DOHH2 (cell line): ENCODE data around the gene LGALS3.

Experiments
- H3F3A ChIP-seq: fragments of 200-600 bp; sonication (generic), shearing (Covaris generic); 2 replicates; pipeline ENCODE4 v1.6.0; 2016; ENCODE audit warnings: antibody characterized with exemption, mild to moderate bottlenecking; ENCODE audit not compliant: control insufficient read depth, insufficient read depth
- H3K27ac ChIP-seq: fragments of 200-600 bp; sonication (generic); 2 replicates; pipeline ENCODE4 v1.5.1; 2014; ENCODE audit warnings: low read depth, mild to moderate bottlenecking, low read length, moderate library complexity
- H3K27me3 ChIP-seq: fragments of 200-600 bp; sonication (generic); 2 replicates; pipeline ENCODE4 v1.6.1; 2014; ENCODE audit warnings: mild to moderate bottlenecking, low read length, mixed read lengths; ENCODE audit not compliant: control insufficient read depth
- H3K36me3 ChIP-seq: fragments of 200-600 bp; sonication (generic); 2 replicates; pipeline ENCODE4 v1.6.1; 2014; ENCODE audit warnings: mild to moderate bottlenecking, low read length, moderate library complexity, mixed read lengths; ENCODE audit not compliant: control insufficient read depth
- H3K4me1 ChIP-seq: fragments of 200-600 bp; sonication (generic); 2 replicates; pipeline ENCODE4 v1.6.1; 2014; ENCODE audit warnings: mild to moderate bottlenecking, low read length, mixed read lengths; ENCODE audit not compliant: control insufficient read depth
- H3K4me2 ChIP-seq: fragments of 200-600 bp; sonication (generic); 2 replicates; pipeline ENCODE4 v1.6.0; 2014; ENCODE audit warnings: mild to moderate bottlenecking, low read length, moderate library complexity
- H3K4me3 ChIP-seq: fragments of 200-600 bp; sonication (generic); 2 replicates; pipeline ENCODE4 v1.5.1; 2014; ENCODE audit warnings: mild to moderate bottlenecking, low read length, mixed read lengths
- H3K79me2 ChIP-seq: fragments of 200-600 bp; sonication (generic); 2 replicates; pipeline ENCODE4 v1.6.1; 2014; ENCODE audit warnings: mild to moderate bottlenecking, low read length, mixed read lengths; ENCODE audit not compliant: control insufficient read depth
- H3K9me2 ChIP-seq: fragments of 200-600 bp; sonication (generic); replicated peaks from 2 replicates; pipeline ENCODE4 v1.6.1; 2014; ENCODE audit warnings: mild to moderate bottlenecking, low read length, mixed read lengths; ENCODE audit not compliant: control insufficient read depth
- H3K9me3 ChIP-seq: fragments of 200-600 bp; sonication (generic); 2 replicates; pipeline ENCODE4 v1.6.1; 2014; ENCODE audit warnings: antibody characterized with exemption, low read length, mixed read lengths; ENCODE audit not compliant: control insufficient read depth, insufficient read depth
- H4K20me1 ChIP-seq: fragments of 200-600 bp; sonication (generic); 2 replicates; pipeline ENCODE4 v1.6.0; 2014; ENCODE audit warnings: low read depth, mild to moderate bottlenecking, antibody characterized with exemption, low read length, moderate library complexity; ENCODE audit not compliant: control insufficient read depth, insufficient read depth
- CTCF ChIP-seq: fragments of 200-600 bp; sonication (generic); IDR thresholded peaks from one replicate; pipeline ENCODE4 v1.5.1; 2014; ENCODE audit warnings: antibody characterized with exemption, mild to moderate bottlenecking, low read depth, low read length; ENCODE audit not compliant: poor library complexity, severe bottlenecking
- EZH2phosphoT487 ChIP-seq: fragments of 200-600 bp; sonication (generic); IDR thresholded peaks from 2 replicates; pipeline ENCODE4 v1.6.1; 2017; ENCODE audit warnings: borderline replicate concordance, mild to moderate bottlenecking, antibody characterized with exemption, low read length, moderate library complexity, mixed read lengths

LGALS3 gene

GRCh38 chr14:55192054-55192621 lies 63.1 kb downstream of the LGALS3 start:
- Histone ChIP-seq H4K20me1 (no peaks in the 10 kb centered on the region), H3K4me1 (peaks cover 25% of the 10 kb centered on the region), H3K36me3 (peaks cover 29% of the 10 kb centered on the region), H3K27ac (no peak overlapping the region), H3K9me2 (no peaks in the 10 kb centered on the region), H3K9me3 (no peaks in the 10 kb centered on the region), H3F3A (no peaks in the 10 kb centered on the region), H3K27me3 (no peaks in the 10 kb centered on the region), H3K4me3 (peak overlapping the region; percentile 93), H3K4me2 (peak overlapping the region; percentile 80), H3K79me2 (peaks cover 41% of the 10 kb centered on the region)
- no peak for TF ChIP-seq CTCF
- no peak for TF ChIP-seq EZH2phosphoT487

GRCh38 chr14:55194656-55195355 lies 65.8 kb downstream of the LGALS3 start:
- no peaks in the 10 kb centered on the region for H4K20me1 ChIP-seq
- peaks cover 16% of the 10 kb centered on the region for H3K79me2 ChIP-seq
- H3K27me3 ChIP-seq: peaks cover 3% of the 10 kb centered on the region; the same call in 1 of the 2 replicates
- peaks cover 7% of the 10 kb centered on the region; the same call in 1 of the 2 replicates for H3K36me3 ChIP-seq
- no peaks in the 10 kb centered on the region for H3F3A ChIP-seq
- H3K9me3 ChIP-seq: no peaks in the 10 kb centered on the region
- no peak overlapping the region for H3K4me2 ChIP-seq
- H3K27ac ChIP-seq: no peak overlapping the region
- H3K4me3 ChIP-seq: no peak overlapping the region
- no peak for TF ChIP-seq CTCF
- TF ChIP-seq EZH2phosphoT487: no peak
- no peaks in the 10 kb centered on the region for H3K9me2 ChIP-seq
- peaks cover 14% of the 10 kb centered on the region for H3K4me1 ChIP-seq
